HG03460 (cell line): ENCODE data around the gene DGKZ.
"Not testable (repeated sequence)": the region's sequence is repeated elsewhere in the genome, so short reads cannot be mapped to it uniquely, and the experiment has no call there.

Experiments used
- ATAC-seq: cut with Tn5 transposase; IDR thresholded peaks from one replicate; pipeline ENCODE4 v1.9.1; 2021; ENCODE audit not compliant: unreplicated experiment

The DGKZ gene

DNA sequence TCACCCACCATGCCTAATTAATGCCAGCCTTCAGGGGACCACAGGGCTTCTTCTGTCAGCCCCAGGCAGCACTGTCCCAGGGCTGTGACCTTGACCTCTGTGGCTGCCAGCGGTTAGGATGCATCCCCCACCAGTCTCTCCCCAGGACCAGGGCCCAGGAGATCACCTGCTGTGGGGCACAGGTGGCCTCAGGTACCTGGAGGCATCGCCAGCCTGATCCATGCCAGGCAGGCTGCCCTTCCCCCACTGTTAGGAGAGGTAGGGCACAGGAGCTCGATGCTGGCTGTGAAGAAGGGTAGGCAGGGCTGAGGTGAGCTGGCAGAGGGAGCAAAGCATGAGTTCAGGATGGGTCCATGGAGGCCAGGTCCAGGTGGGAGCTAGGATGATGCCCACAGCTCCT lies 17.5 kb downstream of the DGKZ start:
- no peak for ATAC-seq

DNA sequence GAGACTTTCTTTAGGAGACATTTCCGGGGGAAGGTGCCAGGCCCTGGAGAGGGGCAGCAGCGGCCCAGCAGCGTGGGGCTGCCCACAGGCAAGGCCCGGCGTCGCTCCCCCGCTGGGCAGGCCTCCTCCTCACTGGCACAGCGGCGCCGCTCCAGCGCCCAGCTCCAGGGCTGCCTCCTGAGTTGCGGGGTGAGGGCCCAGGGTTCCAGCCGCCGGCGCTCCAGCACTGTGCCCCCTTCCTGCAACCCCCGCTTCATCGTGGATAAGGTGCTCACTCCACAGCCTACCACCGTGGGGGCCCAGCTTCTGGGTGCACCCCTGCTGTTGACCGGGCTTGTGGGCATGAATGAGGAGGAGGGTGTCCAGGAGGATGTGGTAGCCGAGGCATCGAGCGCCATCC lies 19.0 kb downstream of the DGKZ start:
- ATAC-seq, result no peak

GRCh38 chr11:46366661-46367161 lies 19.4 kb downstream of the DGKZ start:
- no peak for ATAC-seq

DNA sequence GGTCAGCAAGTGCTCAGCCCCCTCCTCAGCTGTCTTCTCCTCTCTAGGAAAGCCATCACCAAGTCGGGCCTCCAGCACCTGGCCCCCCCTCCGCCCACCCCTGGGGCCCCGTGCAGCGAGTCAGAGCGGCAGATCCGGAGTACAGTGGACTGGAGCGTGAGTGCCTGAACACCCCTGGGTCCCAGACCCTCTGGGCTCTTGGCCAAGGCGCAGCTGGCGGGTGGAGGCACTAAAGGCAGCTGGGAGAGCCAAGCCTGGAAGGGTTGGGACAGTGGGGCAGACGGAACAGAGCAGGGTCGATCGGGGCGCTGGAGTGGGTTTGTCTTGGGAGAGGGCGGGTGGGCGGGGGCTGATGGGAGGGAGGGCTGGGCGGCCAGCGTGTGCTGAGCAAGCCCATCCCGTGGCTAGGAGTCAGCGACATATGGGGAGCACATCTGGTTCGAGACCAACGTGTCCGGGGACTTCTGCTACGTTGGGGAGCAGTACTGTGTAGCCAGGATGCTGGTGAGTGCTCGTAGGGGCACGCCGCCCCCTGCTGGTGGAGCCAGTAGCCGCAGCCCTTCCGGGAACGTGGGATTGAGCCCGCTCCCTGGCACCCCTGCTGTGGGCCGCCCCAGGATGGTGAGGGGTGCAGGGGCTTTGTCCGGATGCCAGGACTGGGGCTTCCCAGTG lies 20.1 kb downstream of the DGKZ start:
- peak; percentile 74 for ATAC-seq

DNA sequence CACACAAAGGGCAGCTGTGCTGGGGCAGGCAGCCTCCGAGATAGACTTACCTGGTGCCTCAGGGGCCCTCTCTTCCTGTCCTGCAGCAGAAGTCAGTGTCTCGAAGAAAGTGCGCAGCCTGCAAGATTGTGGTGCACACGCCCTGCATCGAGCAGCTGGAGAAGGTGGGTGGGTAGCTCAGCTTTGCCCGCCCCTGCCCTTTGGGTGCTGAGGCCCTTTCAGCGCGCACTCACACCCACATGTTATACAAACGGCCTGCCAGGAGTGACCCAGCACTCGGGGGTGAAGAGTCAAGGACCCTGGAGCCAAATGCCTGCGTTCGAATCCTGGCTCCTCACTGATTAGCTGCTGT lies 20.6 kb downstream of the DGKZ start:
- no peak for ATAC-seq

GRCh38 chr11:46369458-46370152 lies 22.3 kb downstream of the DGKZ start:
- ATAC-seq, result peak; percentile 39

- no peak for ATAC-seq
Measured at GRCh38 chr11:46370253-46370652, 23.0 kb downstream of the DGKZ start.

DNA sequence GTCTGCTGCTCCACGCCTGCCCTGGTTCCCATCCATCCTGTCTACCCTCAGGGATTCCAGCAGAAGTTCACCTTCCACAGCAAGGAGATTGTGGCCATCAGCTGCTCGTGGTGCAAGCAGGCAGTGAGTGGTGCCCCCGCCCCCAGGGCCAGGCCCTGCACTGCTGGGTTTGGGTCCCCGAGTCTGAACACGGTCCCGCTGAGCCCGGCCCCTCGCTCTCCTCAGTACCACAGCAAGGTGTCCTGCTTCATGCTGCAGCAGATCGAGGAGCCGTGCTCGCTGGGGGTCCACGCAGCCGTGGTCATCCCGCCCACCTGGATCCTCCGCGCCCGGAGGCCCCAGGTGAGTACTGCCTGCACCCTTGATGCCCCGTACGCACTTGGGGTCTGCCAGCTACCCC lies 24.0 kb downstream of the DGKZ start:
- ATAC-seq, result not testable (repeated sequence)

DNA sequence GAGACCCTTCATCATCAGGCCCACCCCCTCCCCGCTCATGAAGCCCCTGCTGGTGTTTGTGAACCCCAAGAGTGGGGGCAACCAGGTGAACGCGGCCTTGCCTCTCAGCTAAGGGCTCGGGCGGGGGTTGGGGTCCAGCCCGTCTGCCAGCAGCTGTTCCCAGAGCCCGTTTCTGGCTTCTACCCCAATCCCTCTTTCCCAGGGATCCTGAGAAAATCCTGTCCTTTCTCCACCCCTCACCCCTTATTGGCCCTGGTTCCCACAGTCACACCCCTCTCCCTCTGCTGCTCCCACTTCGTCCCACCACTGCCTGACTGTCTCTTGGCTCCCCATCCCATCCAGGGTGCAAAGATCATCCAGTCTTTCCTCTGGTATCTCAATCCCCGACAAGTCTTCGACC lies 24.8 kb downstream of the DGKZ start:
- no peak for ATAC-seq

DNA sequence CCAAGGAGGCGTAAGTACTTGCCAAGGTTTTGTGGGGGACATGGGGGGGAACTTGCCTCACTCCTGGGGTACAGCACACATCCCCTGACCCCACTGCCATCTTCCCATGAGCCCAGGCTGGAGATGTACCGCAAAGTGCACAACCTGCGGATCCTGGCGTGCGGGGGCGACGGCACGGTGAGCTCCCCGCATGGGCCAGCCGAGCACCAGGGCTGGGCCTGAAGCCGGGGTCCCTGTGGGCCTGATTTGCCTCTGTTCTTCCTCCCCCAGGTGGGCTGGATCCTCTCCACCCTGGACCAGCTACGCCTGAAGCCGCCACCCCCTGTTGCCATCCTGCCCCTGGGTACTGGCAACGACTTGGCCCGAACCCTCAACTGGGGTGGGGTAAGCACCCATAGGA lies 25.2 kb downstream of the DGKZ start:
- ATAC-seq, result not testable (repeated sequence)

DNA sequence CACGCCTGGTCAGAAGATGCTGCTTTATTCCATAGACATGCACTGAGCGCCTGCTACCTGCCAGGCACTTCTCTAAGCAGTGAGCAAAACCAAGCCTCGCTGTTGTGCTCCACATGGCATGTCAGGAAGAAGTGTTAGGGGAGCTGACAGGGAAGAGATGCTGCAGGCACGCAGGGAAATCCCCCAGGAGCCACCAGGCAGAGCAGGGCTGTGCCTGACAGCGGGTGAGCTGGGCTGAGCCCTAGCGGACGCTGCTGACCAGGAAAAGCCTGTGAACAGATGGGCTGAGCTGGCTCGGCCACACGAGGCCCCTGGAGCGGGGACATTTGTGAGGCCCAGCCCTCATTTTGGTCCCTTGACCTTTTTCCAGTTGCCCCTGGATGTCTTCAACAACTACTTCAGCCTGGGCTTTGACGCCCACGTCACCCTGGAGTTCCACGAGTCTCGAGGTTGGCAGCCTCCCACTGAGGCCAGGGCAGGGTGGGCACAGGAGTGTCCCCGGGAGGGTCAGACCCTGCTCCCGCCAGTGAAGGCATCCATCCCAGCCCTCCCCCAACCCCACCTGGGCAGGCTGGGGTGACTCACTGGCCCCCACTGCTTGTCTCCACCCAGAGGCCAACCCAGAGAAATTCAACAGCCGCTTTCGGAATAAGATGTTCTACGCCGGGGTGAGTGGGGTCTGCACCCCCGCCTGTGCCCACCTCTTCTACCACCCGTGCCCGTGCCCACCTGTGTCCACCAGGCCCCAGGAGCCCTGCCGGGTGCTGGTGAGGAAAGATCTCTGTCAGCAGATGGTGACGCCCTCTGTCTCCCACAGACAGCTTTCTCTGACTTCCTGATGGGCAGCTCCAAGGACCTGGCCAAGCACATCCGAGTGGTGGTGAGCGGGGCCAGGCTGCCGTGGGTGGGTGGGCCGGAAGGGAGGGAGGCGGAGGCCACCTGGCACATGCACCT lies 26.8 kb downstream of the DGKZ start:
- no peak for ATAC-seq

- ATAC-seq, result no peak
Measured at GRCh38 chr11:46374815-46375214, 27.6 kb downstream of the DGKZ start.

DNA sequence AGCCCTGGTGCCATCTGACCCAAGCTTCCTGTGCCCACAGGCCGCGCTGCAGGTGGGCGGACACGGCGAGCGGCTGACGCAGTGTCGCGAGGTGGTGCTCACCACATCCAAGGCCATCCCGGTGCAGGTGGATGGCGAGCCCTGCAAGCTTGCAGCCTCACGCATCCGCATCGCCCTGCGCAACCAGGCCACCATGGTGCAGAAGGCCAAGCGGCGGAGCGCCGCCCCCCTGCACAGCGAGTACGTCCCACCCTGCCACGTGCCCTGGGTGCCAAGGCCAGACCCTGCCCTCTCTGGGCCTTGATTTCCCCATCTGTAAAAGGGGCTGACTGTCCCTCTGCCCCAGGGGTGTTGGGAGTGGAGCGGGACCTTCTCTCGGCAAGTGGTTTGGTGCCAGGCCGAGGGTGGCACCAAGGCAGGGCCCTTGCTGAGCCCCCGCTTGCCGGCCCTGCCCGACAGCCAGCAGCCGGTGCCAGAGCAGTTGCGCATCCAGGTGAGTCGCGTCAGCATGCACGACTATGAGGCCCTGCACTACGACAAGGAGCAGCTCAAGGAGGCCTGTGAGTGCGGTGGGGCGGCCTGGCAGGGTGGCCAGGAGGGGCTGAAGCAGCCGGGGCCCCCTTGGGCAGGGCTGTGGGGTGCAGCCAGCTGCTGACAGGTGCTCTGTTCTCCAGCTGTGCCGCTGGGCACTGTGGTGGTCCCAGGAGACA lies 28.3 kb downstream of the DGKZ start:
- ATAC-seq, result no peak

- ATAC-seq, result no peak
Measured at GRCh38 chr11:46376258-46377050, 29.2 kb downstream of the DGKZ start.

GRCh38 chr11:46377290-46377689 lies 30.0 kb downstream of the DGKZ start:
- ATAC-seq, result no peak

DNA sequence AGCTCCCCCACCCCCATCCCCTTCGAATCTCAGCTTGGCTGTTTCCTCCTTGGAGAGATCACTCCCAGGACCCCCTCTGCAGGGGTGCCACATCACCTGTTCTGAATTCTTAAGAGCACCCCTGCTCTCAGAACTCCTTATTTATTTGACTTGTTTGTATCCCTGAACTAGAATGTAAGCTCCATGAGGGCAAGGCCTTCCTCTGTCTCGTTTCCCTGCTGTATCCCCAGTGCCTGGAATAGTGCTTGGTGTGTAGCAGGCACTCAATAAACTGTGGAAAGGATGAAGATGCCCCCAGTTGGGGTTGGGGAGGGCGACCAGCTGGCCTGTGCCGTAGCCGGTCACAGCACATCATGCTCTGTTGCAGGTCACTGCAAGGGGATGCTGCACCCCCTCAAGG lies 30.6 kb downstream of the DGKZ start:
- ATAC-seq, result no peak

GRCh38 chr11:46378296-46378695 lies 31.0 kb downstream of the DGKZ start:
- ATAC-seq, result no peak

DNA sequence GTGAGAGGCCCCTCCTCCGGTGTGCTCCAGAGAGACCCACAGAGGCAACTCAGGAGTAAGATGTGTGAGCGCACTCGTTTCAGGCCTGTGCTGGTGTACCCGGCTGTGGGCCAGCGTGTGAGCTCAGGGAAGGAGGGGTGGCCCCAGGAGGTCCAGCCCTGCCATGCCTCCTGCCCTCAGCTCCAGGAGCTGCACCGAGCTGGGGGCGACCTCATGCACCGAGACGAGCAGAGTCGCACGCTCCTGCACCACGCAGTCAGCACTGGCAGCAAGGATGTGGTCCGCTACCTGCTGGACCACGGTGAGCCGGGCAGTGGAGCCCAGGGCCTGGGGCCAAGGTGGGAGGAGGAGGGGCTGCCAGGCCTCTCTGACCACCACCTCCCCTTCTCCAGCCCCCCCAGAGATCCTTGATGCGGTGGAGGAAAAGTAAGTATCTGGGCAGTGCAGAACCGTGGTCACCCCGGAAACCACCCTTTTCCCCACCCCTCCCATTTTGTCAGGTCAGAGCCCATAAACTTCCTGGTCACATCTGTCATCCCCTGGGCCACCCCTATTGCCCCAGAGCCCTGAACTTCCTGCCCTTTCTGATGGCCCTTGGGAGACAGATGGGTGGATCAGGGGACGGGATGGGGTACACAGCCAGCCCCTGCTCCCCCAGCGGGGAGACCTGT lies 31.7 kb downstream of the DGKZ start:
- ATAC-seq, result no peak

- ATAC-seq, result not testable (repeated sequence)
Measured at GRCh38 chr11:46379482-46380293, 32.4 kb downstream of the DGKZ start.
